ENCODE results near the gene CDH22.

DNA sequence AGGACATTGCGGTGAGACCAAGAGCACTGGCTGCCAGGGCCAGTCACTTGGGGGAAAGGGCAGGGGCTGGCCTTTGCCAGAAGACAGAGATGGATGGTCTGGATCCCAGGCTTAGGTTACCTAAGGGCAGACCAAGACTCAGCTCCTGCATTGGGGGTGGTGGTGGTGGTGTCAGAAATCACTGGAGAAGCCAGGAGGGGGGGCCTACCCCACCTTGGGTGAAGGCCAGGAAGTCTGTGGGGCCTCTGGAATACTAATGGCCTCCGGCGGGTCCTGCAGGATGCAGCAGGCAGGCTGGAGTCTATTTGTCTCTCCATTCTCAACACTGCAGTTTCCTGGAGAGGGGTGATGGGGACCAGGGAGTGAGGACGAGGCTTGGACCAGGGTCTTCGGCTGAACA is 157.4 kb downstream of the CDH22 start:
- TF ChIP-seq, protein P1, sequence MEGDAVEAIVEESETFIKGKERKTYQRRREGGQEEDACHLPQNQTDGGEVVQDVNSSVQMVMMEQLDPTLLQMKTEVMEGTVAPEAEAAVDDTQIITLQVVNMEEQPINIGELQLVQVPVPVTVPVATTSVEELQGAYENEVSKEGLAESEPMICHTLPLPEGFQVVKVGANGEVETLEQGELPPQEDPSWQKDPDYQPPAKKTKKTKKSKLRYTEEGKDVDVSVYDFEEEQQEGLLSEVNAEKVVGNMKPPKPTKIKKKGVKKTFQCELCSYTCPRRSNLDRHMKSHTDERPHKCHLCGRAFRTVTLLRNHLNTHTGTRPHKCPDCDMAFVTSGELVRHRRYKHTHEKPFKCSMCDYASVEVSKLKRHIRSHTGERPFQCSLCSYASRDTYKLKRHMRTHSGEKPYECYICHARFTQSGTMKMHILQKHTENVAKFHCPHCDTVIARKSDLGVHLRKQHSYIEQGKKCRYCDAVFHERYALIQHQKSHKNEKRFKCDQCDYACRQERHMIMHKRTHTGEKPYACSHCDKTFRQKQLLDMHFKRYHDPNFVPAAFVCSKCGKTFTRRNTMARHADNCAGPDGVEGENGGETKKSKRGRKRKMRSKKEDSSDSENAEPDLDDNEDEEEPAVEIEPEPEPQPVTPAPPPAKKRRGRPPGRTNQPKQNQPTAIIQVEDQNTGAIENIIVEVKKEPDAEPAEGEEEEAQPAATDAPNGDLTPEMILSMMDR (IDR thresholded peaks at IDR 0.05): no peak
- TF ChIP-seq POLR2A (IDR thresholded peaks at IDR 0.05): no peak
